Measurements from ENCODE around the gene PLEKHA8.

The PLEKHA8 gene

GRCh38 chr7:30112103-30112713, 84.0 kb downstream of the PLEKHA8 start:
- Histone ChIP-seq H3K9me3 (ENCODE audit: control insufficient read depth, insufficient read depth, low read length) (peaks cover 22% of the 10 kb centered on the region), H3F3A (ENCODE audit: control insufficient read depth, insufficient read depth) (peaks cover 24% of the 10 kb centered on the region), H4K20me1 (ENCODE audit: control insufficient read depth, insufficient read depth, low read depth, low read length) (no peaks in the 10 kb centered on the region), H3K27ac (ENCODE audit: low read depth, low read length) (no peak overlapping the region), H3K36me3 (ENCODE audit: control insufficient read depth, low read length) (no peaks in the 10 kb centered on the region), H3K4me1 (ENCODE audit: control insufficient read depth, low read length) (peaks cover 16% of the 10 kb centered on the region), H3K79me2 (ENCODE audit: control insufficient read depth, low read length) (no peaks in the 10 kb centered on the region), H3K4me3 (ENCODE audit: low read length) (no peak overlapping the region), H3K27me3 (ENCODE audit: control insufficient read depth, low read length) (no peaks in the 10 kb centered on the region), H3K9me2 (replicated peaks; ENCODE audit: control insufficient read depth, low read length) (no peaks in the 10 kb centered on the region), H3K4me2 (ENCODE audit: low read length) (no peak overlapping the region)
- TF ChIP-seq, protein P1, sequence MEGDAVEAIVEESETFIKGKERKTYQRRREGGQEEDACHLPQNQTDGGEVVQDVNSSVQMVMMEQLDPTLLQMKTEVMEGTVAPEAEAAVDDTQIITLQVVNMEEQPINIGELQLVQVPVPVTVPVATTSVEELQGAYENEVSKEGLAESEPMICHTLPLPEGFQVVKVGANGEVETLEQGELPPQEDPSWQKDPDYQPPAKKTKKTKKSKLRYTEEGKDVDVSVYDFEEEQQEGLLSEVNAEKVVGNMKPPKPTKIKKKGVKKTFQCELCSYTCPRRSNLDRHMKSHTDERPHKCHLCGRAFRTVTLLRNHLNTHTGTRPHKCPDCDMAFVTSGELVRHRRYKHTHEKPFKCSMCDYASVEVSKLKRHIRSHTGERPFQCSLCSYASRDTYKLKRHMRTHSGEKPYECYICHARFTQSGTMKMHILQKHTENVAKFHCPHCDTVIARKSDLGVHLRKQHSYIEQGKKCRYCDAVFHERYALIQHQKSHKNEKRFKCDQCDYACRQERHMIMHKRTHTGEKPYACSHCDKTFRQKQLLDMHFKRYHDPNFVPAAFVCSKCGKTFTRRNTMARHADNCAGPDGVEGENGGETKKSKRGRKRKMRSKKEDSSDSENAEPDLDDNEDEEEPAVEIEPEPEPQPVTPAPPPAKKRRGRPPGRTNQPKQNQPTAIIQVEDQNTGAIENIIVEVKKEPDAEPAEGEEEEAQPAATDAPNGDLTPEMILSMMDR (IDR thresholded peaks at IDR 0.05; ENCODE audit: low read depth, low read length, poor library complexity, severe bottlenecking), result no peak
- no peak for TF ChIP-seq EZH2phosphoT487 (IDR thresholded peaks at IDR 0.05; ENCODE audit: borderline replicate concordance, low read length)

DNA sequence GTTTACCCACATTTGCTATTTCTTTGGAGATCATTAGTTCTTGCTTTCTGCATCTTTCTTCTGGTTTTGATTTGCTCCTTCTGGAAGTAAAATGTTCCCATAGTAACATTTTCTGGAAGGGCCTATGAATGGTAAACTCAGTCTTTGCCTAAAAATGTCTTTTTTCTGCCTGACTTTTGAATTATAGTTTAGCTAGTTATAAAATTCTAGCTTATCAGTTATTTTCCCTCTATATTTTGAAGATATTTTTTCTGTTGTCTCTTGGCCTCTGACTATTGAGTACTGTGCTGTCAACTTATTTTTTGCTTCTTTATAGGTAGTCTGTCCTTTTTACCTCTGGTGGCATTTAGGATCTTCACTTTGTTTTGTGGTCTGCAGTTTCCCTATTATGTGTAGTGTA, 84.9 kb downstream of the PLEKHA8 start:
- peaks cover 22% of the 10 kb centered on the region for H3K9me3 ChIP-seq (ENCODE audit: control insufficient read depth, insufficient read depth, low read length)
- no peaks in the 10 kb centered on the region for H4K20me1 ChIP-seq (ENCODE audit: control insufficient read depth, insufficient read depth, low read depth, low read length)
- TF ChIP-seq, protein P1 (IDR thresholded peaks at IDR 0.05; ENCODE audit: low read depth, low read length, poor library complexity, severe bottlenecking), result no peak
- no peak for TF ChIP-seq EZH2phosphoT487 (IDR thresholded peaks at IDR 0.05; ENCODE audit: borderline replicate concordance, low read length)
- H3K4me3 ChIP-seq (ENCODE audit: low read length), result no peak overlapping the region
- H3K4me2 ChIP-seq (ENCODE audit: low read length), result no peak overlapping the region
- no peaks in the 10 kb centered on the region for H3K27me3 ChIP-seq (ENCODE audit: control insufficient read depth, low read length)
- no peak overlapping the region for H3K27ac ChIP-seq (ENCODE audit: low read depth, low read length)
- peaks cover 24% of the 10 kb centered on the region for H3F3A ChIP-seq (ENCODE audit: control insufficient read depth, insufficient read depth)
- no peaks in the 10 kb centered on the region for H3K79me2 ChIP-seq (ENCODE audit: control insufficient read depth, low read length)
- no peaks in the 10 kb centered on the region for H3K9me2 ChIP-seq (replicated peaks; ENCODE audit: control insufficient read depth, low read length)
- no peaks in the 10 kb centered on the region for H3K36me3 ChIP-seq (ENCODE audit: control insufficient read depth, low read length)
- H3K4me1 ChIP-seq (ENCODE audit: control insufficient read depth, low read length), result peaks cover 16% of the 10 kb centered on the region

GRCh38 chr7:30114536-30115238, 86.5 kb downstream of the PLEKHA8 start:
- Histone ChIP-seq H3K27me3 (ENCODE audit: control insufficient read depth, low read length) (no peaks in the 10 kb centered on the region), H3K27ac (ENCODE audit: low read depth, low read length) (peak overlapping the region; percentile 51), H3K9me2 (replicated peaks; ENCODE audit: control insufficient read depth, low read length) (no peaks in the 10 kb centered on the region), H3K9me3 (ENCODE audit: control insufficient read depth, insufficient read depth, low read length) (peaks cover 22% of the 10 kb centered on the region), H3K4me1 (ENCODE audit: control insufficient read depth, low read length) (peaks cover 18% of the 10 kb centered on the region), H3K4me2 (ENCODE audit: low read length) (peak overlapping the region; percentile 51), H3K79me2 (ENCODE audit: control insufficient read depth, low read length) (no peaks in the 10 kb centered on the region), H3K36me3 (ENCODE audit: control insufficient read depth, low read length) (no peaks in the 10 kb centered on the region), H3F3A (ENCODE audit: control insufficient read depth, insufficient read depth) (peaks cover 24% of the 10 kb centered on the region), H3K4me3 (ENCODE audit: low read length) (peak overlapping the region; percentile 4), H4K20me1 (ENCODE audit: control insufficient read depth, insufficient read depth, low read depth, low read length) (no peaks in the 10 kb centered on the region)
- TF ChIP-seq, protein P1 (IDR thresholded peaks at IDR 0.05; ENCODE audit: low read depth, low read length, poor library complexity, severe bottlenecking), result no peak
- TF ChIP-seq EZH2phosphoT487 (IDR thresholded peaks at IDR 0.05; ENCODE audit: borderline replicate concordance, low read length), result no peak

All from DOHH2 (cell line).